Sigmoid colon (tissue), 7 donors: ENCODE data around the gene HELT. TPM values are rescaled to one million over a fixed set of nuclear protein-coding genes. Genes with fewer than 3 reads are reported as not detected.

Source experiments
- DNase-seq: peaks from one replicate; pipeline ENCODE4 v3.0.0-alpha.2; 2019
- H3K27ac ChIP-seq, 4 donors: fragments of 200-600 bp; sonication (generic); one replicate each; pipeline ENCODE4 v1.5.1; 2016 to 2019; ENCODE audit warnings: mild to moderate bottlenecking in 1 of 4
- H3K27me3 ChIP-seq, 3 donors: fragments of 200-600 bp; sonication (generic); one replicate each; pipeline ENCODE4 v1.5.1; 2019; ENCODE audit warnings: mild to moderate bottlenecking in 1 of 3
- H3K36me3 ChIP-seq, 4 donors: fragments of 200-600 bp; sonication (generic); one replicate each; pipeline ENCODE4 v1.5.1; 2016 to 2019
- H3K4me1 ChIP-seq, 4 donors: fragments of 200-600 bp; sonication (generic); one replicate each; pipeline ENCODE4 v1.5.1; 2017 to 2019
- H3K4me3 ChIP-seq, 4 donors: fragments of 200-600 bp; sonication (generic); one replicate each; pipeline ENCODE4 v1.5.1; 2017 to 2019; ENCODE audit warnings: mild to moderate bottlenecking in 2 of 4, moderate library complexity in 1 of 4
- H3K9me3 ChIP-seq, 4 donors: fragments of 200-600 bp in 3 of 4; sonication (generic) in 3 of 4; one replicate each; pipeline versions ENCODE4 v1.5.1 to v1.6.1; 2013 to 2019
- EP300 ChIP-seq, 4 donors: sonication (generic); formaldehyde crosslinking; IDR thresholded peaks; one replicate each; pipeline ENCODE4 v1.6.1; 2017; ENCODE audit warnings: antibody characterized with exemption in 4 of 4
- POLR2A ChIP-seq, 2 donors: fragments of 450-650 bp; IDR thresholded peaks; one replicate each; pipeline ENCODE4 v1.6.1; 2016; ENCODE audit warnings: antibody characterized with exemption in 2 of 2, mild to moderate bottlenecking in 2 of 2, moderate library complexity in 2 of 2
- POLR2AphosphoS5 ChIP-seq, 4 donors: sonication (generic); formaldehyde crosslinking; IDR thresholded peaks; one replicate each; pipeline ENCODE4 v1.6.1; 2017; ENCODE audit warnings: antibody characterized with exemption in 4 of 4
- WGBS, 2 donors: extraction: QIAGEN DNeasy Blood & Tissue Kit; methylation state at CpG; one replicate each; pipeline ENCODE4 v1.1.7; 2013; 5-methylcytosine and 5-hydroxymethylcytosine counted together
- intact Hi-C: fragments of 100-400 bp; cut with DNase I; formaldehyde crosslinking; loops from one replicate; pipeline ENCODE4 v1.15.1; 2023
- polyA plus RNA-seq, 3 donors: library from polyadenylated mRNA; stranded (reverse); fragments of 200-250 nt; gene quantifications; one replicate each; pipeline ENCODE4 v1.2.3, GENCODE V29; 2013
- total RNA-seq, 4 donors: library from RNA; depleted of rRNA; stranded (reverse); fragments of >200 nt; gene quantifications; one replicate each; pipeline ENCODE4 v1.1.0, GENCODE V29; 2016
- TF ChIP-seq, protein P1 (sequence below), 4 experiments: fragments of 450-650 bp in 3 of 4; fragments of 200-600 bp in 1 of 4; IDR thresholded peaks; one replicate each; pipeline ENCODE4 v1.5.1; 2016 to 2019; ENCODE audit warnings: antibody characterized with exemption in 4 of 4, mild to moderate bottlenecking in 3 of 4, moderate library complexity in 2 of 4
- donor health status: healthy with polysubstance abuse.
- donor health status: Bipolar disorder and iron deficiency.
- donor health status: healthy.

The HELT gene
- total and polyA plus RNA-seq, 7 donors: not detected

DNA sequence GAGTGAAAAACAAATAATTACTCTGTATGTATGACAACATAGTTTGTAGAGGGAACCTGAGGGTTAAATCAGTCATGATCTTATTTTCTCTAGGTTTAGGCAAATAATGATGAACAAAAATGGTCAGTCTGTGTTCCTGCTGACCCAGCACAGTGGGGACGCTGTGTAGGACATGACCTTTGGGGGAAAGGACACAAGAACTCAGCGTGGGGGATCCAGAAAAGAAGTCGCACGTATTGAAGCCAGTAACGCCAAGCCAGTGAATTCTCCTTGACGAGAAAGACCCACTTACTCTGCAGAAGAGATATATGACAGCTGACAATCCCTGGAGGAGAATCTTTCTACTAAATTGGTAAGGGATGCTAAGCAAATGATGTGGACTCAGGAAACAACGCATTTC, 36.6 kb downstream of the HELT start:
- Histone ChIP-seq H3K9me3 (no peaks in the 10 kb centered on the region), H3K4me3 (no peak overlapping the region), H3K27ac (no peak overlapping the region), H3K27me3 (no peaks in the 10 kb centered on the region), H3K4me1 (no peaks in the 10 kb centered on the region), H3K36me3 (no peaks in the 10 kb centered on the region)
- DNase-seq: no peak
- WGBS, 2 donors: 78 to 81% methylated on average over 7 of the region's 7 CpGs
- intact Hi-C loops: no loop called here
- TF ChIP-seq, protein P1, sequence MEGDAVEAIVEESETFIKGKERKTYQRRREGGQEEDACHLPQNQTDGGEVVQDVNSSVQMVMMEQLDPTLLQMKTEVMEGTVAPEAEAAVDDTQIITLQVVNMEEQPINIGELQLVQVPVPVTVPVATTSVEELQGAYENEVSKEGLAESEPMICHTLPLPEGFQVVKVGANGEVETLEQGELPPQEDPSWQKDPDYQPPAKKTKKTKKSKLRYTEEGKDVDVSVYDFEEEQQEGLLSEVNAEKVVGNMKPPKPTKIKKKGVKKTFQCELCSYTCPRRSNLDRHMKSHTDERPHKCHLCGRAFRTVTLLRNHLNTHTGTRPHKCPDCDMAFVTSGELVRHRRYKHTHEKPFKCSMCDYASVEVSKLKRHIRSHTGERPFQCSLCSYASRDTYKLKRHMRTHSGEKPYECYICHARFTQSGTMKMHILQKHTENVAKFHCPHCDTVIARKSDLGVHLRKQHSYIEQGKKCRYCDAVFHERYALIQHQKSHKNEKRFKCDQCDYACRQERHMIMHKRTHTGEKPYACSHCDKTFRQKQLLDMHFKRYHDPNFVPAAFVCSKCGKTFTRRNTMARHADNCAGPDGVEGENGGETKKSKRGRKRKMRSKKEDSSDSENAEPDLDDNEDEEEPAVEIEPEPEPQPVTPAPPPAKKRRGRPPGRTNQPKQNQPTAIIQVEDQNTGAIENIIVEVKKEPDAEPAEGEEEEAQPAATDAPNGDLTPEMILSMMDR (IDR thresholded peaks at IDR 0.05): no peak
- TF ChIP-seq POLR2A (IDR thresholded peaks at IDR 0.05) (no peak), EP300 (IDR thresholded peaks at IDR 0.05) (no peak), POLR2AphosphoS5 (IDR thresholded peaks at IDR 0.05) (no peak)

DNA sequence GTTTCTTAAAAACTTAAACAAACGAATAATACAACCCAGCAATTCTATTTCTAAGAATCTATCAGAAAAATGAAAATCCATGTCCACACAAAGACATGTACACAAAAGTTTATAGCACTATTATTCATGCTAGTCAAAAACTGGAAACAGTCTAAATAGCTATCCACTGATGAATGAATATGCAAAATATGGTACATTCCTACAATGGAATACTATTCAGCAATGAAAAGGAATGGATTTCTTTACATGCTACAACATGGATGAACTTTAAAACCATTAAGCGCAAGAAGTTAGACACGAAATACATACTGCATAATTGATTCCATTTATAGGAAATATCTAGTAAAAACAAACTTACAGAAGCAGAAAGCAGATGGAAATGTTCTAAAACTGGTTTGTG, 43.3 kb downstream of the HELT start:
- Histone ChIP-seq H3K4me1 (no peaks in the 10 kb centered on the region), H3K4me3 (no peak overlapping the region), H3K27ac (no peak overlapping the region), H3K9me3 (no peaks in the 10 kb centered on the region), H3K36me3 (no peaks in the 10 kb centered on the region), H3K27me3 (no peaks in the 10 kb centered on the region)
- intact Hi-C loops: no loop called here
- no peak for TF ChIP-seq POLR2A (IDR thresholded peaks at IDR 0.05)
- TF ChIP-seq, protein P1 (IDR thresholded peaks at IDR 0.05): no peak
- no peak for TF ChIP-seq EP300 (IDR thresholded peaks at IDR 0.05)
- TF ChIP-seq POLR2AphosphoS5 (IDR thresholded peaks at IDR 0.05): no peak
- DNase-seq: no peak
- 64 to 81% methylated on average over 3 of the region's 3 CpGs for WGBS, 2 donors

DNA sequence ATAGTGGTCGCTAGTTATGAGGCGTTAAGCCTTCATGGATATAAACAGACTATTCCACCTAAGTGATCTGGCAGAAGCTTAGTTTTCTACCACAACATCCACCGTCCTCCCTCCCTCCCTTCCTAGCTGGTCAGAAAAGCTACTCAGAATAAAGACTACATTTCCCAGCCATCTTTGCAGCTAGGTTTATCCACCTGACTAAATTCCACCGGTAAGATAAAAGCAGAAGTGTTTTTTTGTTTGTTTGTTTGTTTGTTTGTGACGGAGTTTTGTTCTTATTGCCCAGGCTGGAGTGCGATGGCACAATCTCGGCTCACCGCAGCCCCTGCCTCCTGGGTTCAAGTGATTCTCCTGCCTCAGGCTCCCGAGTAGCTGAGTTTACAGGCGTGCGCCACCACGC, 44.3 kb downstream of the HELT start:
- no peak for TF ChIP-seq POLR2A (IDR thresholded peaks at IDR 0.05)
- TF ChIP-seq, protein P1 (IDR thresholded peaks at IDR 0.05): no peak
- TF ChIP-seq EP300 (IDR thresholded peaks at IDR 0.05): no peak
- no peak for TF ChIP-seq POLR2AphosphoS5 (IDR thresholded peaks at IDR 0.05)
- Histone ChIP-seq H3K36me3 (no peaks in the 10 kb centered on the region), H3K27me3 (no peaks in the 10 kb centered on the region), H3K27ac (no peak overlapping the region), H3K9me3 (no peaks in the 10 kb centered on the region), H3K4me1 (no peaks in the 10 kb centered on the region), H3K4me3 (no peak overlapping the region)
- 88% methylated on average over 12 of the region's 12 CpGs for WGBS, 2 donors
- no peak for DNase-seq
- intact Hi-C loops: no loop called here

DNA sequence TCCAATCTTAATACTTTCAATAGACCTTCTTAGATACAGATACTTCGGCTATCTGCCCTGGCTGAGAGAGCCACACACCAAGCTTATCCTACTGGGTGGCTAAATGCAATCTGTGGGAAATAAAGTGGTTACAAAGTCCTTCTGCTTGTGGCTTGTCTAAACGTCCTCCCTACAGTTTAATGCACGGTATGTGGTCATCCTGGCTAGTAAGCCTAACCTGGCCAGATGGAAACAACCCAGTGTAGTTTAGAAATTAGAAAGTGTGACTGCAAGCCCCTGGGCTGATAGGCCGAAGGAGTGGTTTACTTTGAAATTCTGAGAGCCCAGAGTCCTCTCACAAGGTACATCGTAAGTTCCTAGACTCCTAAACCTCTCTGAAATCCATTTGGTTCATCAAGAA, 47.9 kb downstream of the HELT start:
- Histone ChIP-seq H3K36me3 (no peaks in the 10 kb centered on the region), H3K27me3 (no peaks in the 10 kb centered on the region), H3K27ac (no peak overlapping the region), H3K4me1 (no peaks in the 10 kb centered on the region), H3K9me3 (no peaks in the 10 kb centered on the region), H3K4me3 (no peak overlapping the region)
- intact Hi-C loops: no loop called here
- WGBS, 2 donors: 79 to 84% methylated on average over 5 of the region's 5 CpGs
- TF ChIP-seq, protein P1 (IDR thresholded peaks at IDR 0.05): no peak
- TF ChIP-seq EP300 (IDR thresholded peaks at IDR 0.05) (no peak), POLR2AphosphoS5 (IDR thresholded peaks at IDR 0.05) (no peak), POLR2A (IDR thresholded peaks at IDR 0.05) (no peak)
- DNase-seq: no peak

DNA sequence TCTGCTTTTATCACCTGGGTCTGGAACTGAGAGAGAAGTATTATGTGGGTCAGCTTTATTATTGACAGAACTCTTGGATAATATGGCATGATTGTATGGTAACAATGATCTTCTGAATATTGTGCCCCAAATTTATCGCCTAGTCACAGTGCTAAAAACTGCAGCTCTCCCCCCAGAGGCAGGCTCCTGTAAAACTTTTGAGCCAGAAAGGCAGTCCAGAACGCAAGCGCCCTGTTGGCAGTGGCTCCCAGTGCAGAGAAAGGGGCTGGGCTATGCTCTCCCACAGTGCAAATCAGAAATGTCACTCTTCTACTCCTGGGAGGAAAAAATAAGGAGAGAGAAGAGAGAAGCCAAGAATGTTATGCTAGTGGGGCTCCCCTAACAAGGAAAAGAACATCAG, 50.5 kb downstream of the HELT start:
- Histone ChIP-seq H3K4me1 (no peaks in the 10 kb centered on the region), H3K4me3 (no peak overlapping the region), H3K27me3 (no peaks in the 10 kb centered on the region), H3K27ac (no peak overlapping the region), H3K9me3 (no peaks in the 10 kb centered on the region), H3K36me3 (no peaks in the 10 kb centered on the region)
- 79 to 86% methylated on average over 3 of the region's 3 CpGs for WGBS, 2 donors
- TF ChIP-seq POLR2AphosphoS5 (IDR thresholded peaks at IDR 0.05) (no peak), POLR2A (IDR thresholded peaks at IDR 0.05) (no peak), EP300 (IDR thresholded peaks at IDR 0.05) (no peak)
- TF ChIP-seq, protein P1 (IDR thresholded peaks at IDR 0.05): no peak
- intact Hi-C loops: no loop called here
- DNase-seq: no peak
